ENCODE measurements around the gene PRKAG2. TPM values are rescaled to one million over a fixed set of nuclear protein-coding genes. Genes with fewer than 3 reads are reported as not detected.
"Not testable (repeated sequence)": the region's sequence is repeated elsewhere in the genome, so short reads cannot be mapped to it uniquely, and the experiment has no call there.

Gene PRKAG2
- total RNA-seq, 4 donors from 2014 or later, result 8.9 to 35.1 (median 13.6) TPM

DNA sequence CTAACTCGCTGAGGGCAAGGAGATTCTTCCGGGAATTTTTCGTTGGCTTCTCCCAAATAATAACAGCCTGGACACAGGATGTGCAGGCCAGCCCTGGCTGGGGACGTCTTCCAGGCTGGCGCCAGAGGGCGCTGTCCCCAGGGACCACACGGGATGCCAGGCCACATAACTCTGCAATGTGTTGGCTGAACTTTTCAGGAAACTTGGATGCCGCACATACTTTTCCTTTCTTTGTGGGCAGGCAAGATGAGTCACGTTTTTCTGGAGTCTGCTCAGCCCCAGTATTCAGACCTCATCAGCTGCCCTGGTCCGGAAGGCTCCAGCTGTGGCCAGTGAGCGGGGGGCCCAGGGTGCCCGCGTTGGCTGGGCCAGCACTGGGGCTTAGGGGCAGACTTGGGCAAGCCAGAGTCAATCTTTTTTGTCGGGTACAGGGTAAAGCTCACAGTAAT is 122.7 kb downstream of the PRKAG2 start:
- intact Hi-C loops (cut with DNase I), result loop anchor here (10.0 kb wide), 1 partner anchor 389 kb away; no protein-coding TSS in a partner anchor
- H3K4me1 ChIP-seq, result peaks cover 10 to 54% (median 45%) of the 10 kb centered on the region in 3 donors
- no peak overlapping the region for H3K4me3 ChIP-seq

DNA sequence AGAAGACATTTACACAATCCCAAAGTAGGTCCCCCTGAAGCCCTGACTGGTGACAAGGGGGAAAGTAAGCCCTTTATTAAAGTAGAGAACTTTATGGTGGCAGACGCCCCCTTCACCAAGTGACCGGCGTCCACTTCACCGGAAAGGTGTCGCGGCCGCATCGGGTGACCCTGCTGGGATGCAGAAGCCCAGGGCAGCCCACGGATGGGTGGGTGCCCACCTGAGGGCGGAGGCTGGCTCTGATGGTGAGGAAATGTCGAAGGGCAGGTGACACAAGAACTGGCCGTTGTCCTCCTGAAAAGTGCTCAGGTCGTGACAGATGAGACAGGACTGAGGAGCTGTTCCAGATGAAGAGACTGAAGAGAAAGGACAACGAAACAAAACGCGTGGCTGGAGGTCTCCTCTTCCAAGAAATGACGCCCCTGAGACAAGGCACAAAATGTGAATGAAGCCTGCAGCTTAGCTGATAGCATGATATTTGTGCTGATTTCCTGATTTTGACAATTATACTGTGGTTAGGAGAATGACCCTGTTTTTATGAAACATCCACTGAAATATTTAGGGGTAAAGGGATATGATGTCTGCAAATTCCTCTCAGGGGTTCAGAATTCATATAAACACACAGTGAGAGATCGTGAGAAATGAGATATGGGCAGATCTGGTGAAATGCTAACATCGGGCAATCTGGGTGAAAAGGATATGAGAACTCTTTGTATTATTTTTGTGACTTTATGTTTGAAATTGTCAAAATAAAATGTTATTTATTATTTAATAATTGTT is 123.9 kb downstream of the PRKAG2 start:
- 83 to 89% methylated on average over 15 to 17 of the region's 19 CpGs for WGBS, 2 donors
- no peaks in the 10 kb centered on the region for H3K36me3 ChIP-seq
- intact Hi-C loops (cut with DNase I), result loop anchor here (10.0 kb wide), 1 partner anchor 388 kb away; no protein-coding TSS in a partner anchor
- no peak for DNase-seq
- H3K4me3 ChIP-seq, result no peak overlapping the region
- TF ChIP-seq POLR2A (IDR thresholded peaks at IDR 0.05), result no peak
- TF ChIP-seq, protein P1, sequence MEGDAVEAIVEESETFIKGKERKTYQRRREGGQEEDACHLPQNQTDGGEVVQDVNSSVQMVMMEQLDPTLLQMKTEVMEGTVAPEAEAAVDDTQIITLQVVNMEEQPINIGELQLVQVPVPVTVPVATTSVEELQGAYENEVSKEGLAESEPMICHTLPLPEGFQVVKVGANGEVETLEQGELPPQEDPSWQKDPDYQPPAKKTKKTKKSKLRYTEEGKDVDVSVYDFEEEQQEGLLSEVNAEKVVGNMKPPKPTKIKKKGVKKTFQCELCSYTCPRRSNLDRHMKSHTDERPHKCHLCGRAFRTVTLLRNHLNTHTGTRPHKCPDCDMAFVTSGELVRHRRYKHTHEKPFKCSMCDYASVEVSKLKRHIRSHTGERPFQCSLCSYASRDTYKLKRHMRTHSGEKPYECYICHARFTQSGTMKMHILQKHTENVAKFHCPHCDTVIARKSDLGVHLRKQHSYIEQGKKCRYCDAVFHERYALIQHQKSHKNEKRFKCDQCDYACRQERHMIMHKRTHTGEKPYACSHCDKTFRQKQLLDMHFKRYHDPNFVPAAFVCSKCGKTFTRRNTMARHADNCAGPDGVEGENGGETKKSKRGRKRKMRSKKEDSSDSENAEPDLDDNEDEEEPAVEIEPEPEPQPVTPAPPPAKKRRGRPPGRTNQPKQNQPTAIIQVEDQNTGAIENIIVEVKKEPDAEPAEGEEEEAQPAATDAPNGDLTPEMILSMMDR (IDR thresholded peaks at IDR 0.05), result no peak
- H3K27me3 ChIP-seq, result no peaks in the 10 kb centered on the region
- H3K4me1 ChIP-seq, result peaks cover 10 to 42% (median 38%) of the 10 kb centered on the region in 3 donors
- no peaks in the 10 kb centered on the region for H3K9me3 ChIP-seq
- peak overlapping the region in 1 of 4 donors; percentile 80 for H3K27ac ChIP-seq

More for the DNA sequence above, 122.7 kb downstream of the PRKAG2 start:
- Histone ChIP-seq H3K27ac (peak overlapping the region; percentile 57 to 88 (median 78)), H3K27me3 (no peaks in the 10 kb centered on the region), H3K9me3 (no peaks in the 10 kb centered on the region), H3K36me3 (no peaks in the 10 kb centered on the region)
- DNase-seq, result peak; percentile 13
- no peak for TF ChIP-seq POLR2A (IDR thresholded peaks at IDR 0.05)
- TF ChIP-seq, protein P1 (IDR thresholded peaks at IDR 0.05), result peak; percentile 80 to 95 (median 89)
- WGBS, 2 donors, result 14 to 34% methylated on average over 8 to 11 of the region's 14 CpGs

GRCh38 chr7:151752037-151752436 is 124.9 kb downstream of the PRKAG2 start:
- no peaks in the 10 kb centered on the region for H3K36me3 ChIP-seq
- TF ChIP-seq, protein P1 (IDR thresholded peaks at IDR 0.05), result no peak
- TF ChIP-seq POLR2A (IDR thresholded peaks at IDR 0.05), result no peak
- intact Hi-C loops (cut with DNase I), result loop anchor here (10.0 kb wide), 1 partner anchor 387 kb away; no protein-coding TSS in a partner anchor
- DNase-seq, result no peak
- WGBS, 2 donors, result 93 to 96% methylated on average over 8 of the region's 8 CpGs
- H3K9me3 ChIP-seq, result no peaks in the 10 kb centered on the region
- H3K4me1 ChIP-seq, result peaks cover 10 to 35% (median 33%) of the 10 kb centered on the region in 3 donors
- no peaks in the 10 kb centered on the region for H3K27me3 ChIP-seq
- no peak overlapping the region for H3K4me3 ChIP-seq
- no peak overlapping the region for H3K27ac ChIP-seq

GRCh38 chr7:151748733-151749132 is 128.2 kb downstream of the PRKAG2 start:
- TF ChIP-seq, protein P1 (IDR thresholded peaks at IDR 0.05), result no peak
- no peak for TF ChIP-seq POLR2A (IDR thresholded peaks at IDR 0.05)
- H3K27me3 ChIP-seq, result no peaks in the 10 kb centered on the region
- H3K4me3 ChIP-seq, result no peak overlapping the region
- no peak overlapping the region for H3K27ac ChIP-seq
- peaks cover 0 to 13% (median 0%) of the 10 kb centered on the region in 3 donors for H3K36me3 ChIP-seq
- 92 to 97% methylated on average over 15 of the region's 15 CpGs for WGBS, 2 donors
- H3K9me3 ChIP-seq, result no peaks in the 10 kb centered on the region
- no peak for DNase-seq
- H3K4me1 ChIP-seq, result peaks cover 0 to 12% (median under 1%) of the 10 kb centered on the region in 3 donors
- intact Hi-C loops (cut with DNase I), result no loop called here

DNA sequence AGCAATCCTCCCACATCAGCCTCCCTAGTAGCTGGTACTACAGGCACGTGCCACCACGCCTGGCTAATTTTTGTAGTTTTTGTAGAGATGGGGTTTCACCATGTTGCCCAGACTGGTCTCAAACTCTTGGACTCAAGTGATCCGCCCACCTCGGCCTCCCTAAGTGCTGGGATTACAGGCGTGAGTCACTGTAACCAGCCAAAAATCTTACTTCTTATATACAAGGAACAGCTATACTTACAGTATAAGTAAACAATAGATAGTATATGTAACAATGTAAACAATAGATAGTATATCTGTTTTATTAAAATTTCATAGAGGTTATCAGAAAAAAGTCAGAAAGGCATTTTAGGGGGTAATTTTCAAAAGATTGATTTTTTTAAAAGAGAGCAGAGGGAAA is 128.9 kb downstream of the PRKAG2 start:
- WGBS, 2 donors, result 56 to 77% methylated on average over 5 of the region's 5 CpGs

More for the DNA sequence above, 128.9 kb downstream of the PRKAG2 start:
- Histone ChIP-seq H3K36me3 (peaks cover 0 to 13% (median 0%) of the 10 kb centered on the region in 3 donors), H3K4me1 (peaks cover 0 to 16% (median 2%) of the 10 kb centered on the region in 3 donors)
- H3K4me3 ChIP-seq; H3K27ac ChIP-seq; H3K27me3 ChIP-seq; DNase-seq; H3K9me3 ChIP-seq; intact Hi-C loops (cut with DNase I): not testable (repeated sequence)
